HEK293 (cell line): Measurements from ENCODE around the gene RNF111.

Source experiments
- CTCF ChIA-PET: fragments of 350-600 bp; formaldehyde crosslinking; extraction: SDS; loops from one replicate; lab custom pipeline; 2021; ENCODE audit warnings: antibody characterized with exemption; lab: Yijun Ruan, JAX
- POLR2A ChIA-PET: fragments of 300-600 bp; formaldehyde crosslinking; extraction: SDS; loops from one replicate; lab custom pipeline; 2020; ENCODE audit warnings: antibody characterized with exemption, inconsistent platforms; lab: Yijun Ruan, JAX
- H3K27ac ChIP-seq: fragments of 200-500 bp; sonication (Bioruptor generic); 2 replicates; pipeline ENCODE4 v1.5.1; 2014; ENCODE audit warnings: low read depth, low read length, control low read depth, inconsistent platforms; ENCODE audit errors: extremely low read depth
- H3K36me3 ChIP-seq, 2 experiments: fragments of 200-500 bp in 1 of 2; sonication (Bioruptor generic) in 1 of 2; 1 replicate in 1 of 2; 2 replicates in 1 of 2; pipeline ENCODE4 v1.5.1; 2014 to 2017; ENCODE audit warnings: inconsistent platforms in 2 of 2, low read length in 2 of 2; ENCODE audit not compliant: control insufficient read depth in 2 of 2, insufficient read depth in 1 of 2
- H3K4me1 ChIP-seq: fragments of 200-500 bp; sonication (Bioruptor generic); 2 replicates; pipeline ENCODE4 v1.5.1; 2014; ENCODE audit warnings: mild to moderate bottlenecking, low read length, inconsistent platforms; ENCODE audit not compliant: control insufficient read depth, insufficient read depth
- H3K4me3 ChIP-seq: 2 replicates; pipeline ENCODE4 v1.5.1; 2011; ENCODE audit warnings: low read depth, mild to moderate bottlenecking, control low read depth, low read length, moderate library complexity
- H3K9me3 ChIP-seq: fragments of 200-500 bp; sonication (Bioruptor generic); 2 replicates; pipeline ENCODE4 v1.5.1; 2014; ENCODE audit warnings: low read depth, low read length, inconsistent platforms; ENCODE audit not compliant: control insufficient read depth, insufficient read depth
- ATF2 ChIP-seq: fragments of 450-650 bp; formaldehyde crosslinking; IDR thresholded peaks from 2 replicates; pipeline ENCODE4 v1.5.1; 2016; ENCODE audit warnings: missing biosample characterization, missing genetic modification characterization, low read depth
- ELK4 ChIP-seq: IDR thresholded peaks from 2 replicates; pipeline ENCODE4 v1.6.1; 2011; ENCODE audit warnings: mild to moderate bottlenecking, low read depth, low read length, borderline replicate concordance
- GFI1B ChIP-seq: fragments of 450-650 bp; formaldehyde crosslinking; IDR thresholded peaks from 2 replicates; pipeline ENCODE4 v1.5.1; 2016; ENCODE audit warnings: missing biosample characterization, missing genetic modification characterization
- GLIS2 ChIP-seq: fragments of 450-650 bp; formaldehyde crosslinking; IDR thresholded peaks from 2 replicates; pipeline ENCODE4 v1.5.1; 2016; ENCODE audit warnings: missing biosample characterization, missing genetic modification characterization
- KLF1 ChIP-seq: fragments of 450-650 bp; formaldehyde crosslinking; IDR thresholded peaks from 2 replicates; pipeline ENCODE4 v1.5.1; 2016; ENCODE audit warnings: missing biosample characterization, missing genetic modification characterization
- KLF9 ChIP-seq: fragments of 450-650 bp; formaldehyde crosslinking; IDR thresholded peaks from 2 replicates; pipeline ENCODE4 v1.5.1; 2016; ENCODE audit warnings: missing biosample characterization, missing genetic modification characterization, low read depth
- OVOL3 ChIP-seq: fragments of 450-650 bp; formaldehyde crosslinking; IDR thresholded peaks from 2 replicates; pipeline ENCODE4 v1.5.1; 2016; ENCODE audit warnings: missing biosample characterization, missing genetic modification characterization
- REPIN1 ChIP-seq: fragments of 450-650 bp; formaldehyde crosslinking; IDR thresholded peaks from 2 replicates; pipeline ENCODE4 v1.5.1; 2017; ENCODE audit warnings: missing biosample characterization, missing genetic modification characterization, low read depth
- TCF7L2 ChIP-seq: IDR thresholded peaks from 2 replicates; pipeline ENCODE4 v1.6.1; 2011; ENCODE audit warnings: low read depth, mild to moderate bottlenecking, inconsistent platforms, low read length, moderate library complexity, borderline replicate concordance
- YY1 ChIP-seq: fragments of 450-650 bp; formaldehyde crosslinking; IDR thresholded peaks from 2 replicates; pipeline ENCODE4 v1.5.1; 2018; ENCODE audit warnings: missing biosample characterization, missing genetic modification characterization
- YY2 ChIP-seq: fragments of 450-650 bp; formaldehyde crosslinking; IDR thresholded peaks from 2 replicates; pipeline ENCODE4 v1.5.1; 2016; ENCODE audit warnings: missing biosample characterization, missing genetic modification characterization
- ZEB2 ChIP-seq: fragments of 450-650 bp; formaldehyde crosslinking; IDR thresholded peaks from 2 replicates; pipeline ENCODE4 v1.5.1; 2016; ENCODE audit warnings: missing biosample characterization, missing genetic modification characterization
- ZFP69B ChIP-seq: fragments of 450-650 bp; formaldehyde crosslinking; IDR thresholded peaks from 2 replicates; pipeline ENCODE4 v1.5.1; 2016; ENCODE audit warnings: missing biosample characterization, missing genetic modification characterization
- ZNF121 ChIP-seq: fragments of 450-650 bp; formaldehyde crosslinking; IDR thresholded peaks from 2 replicates; pipeline ENCODE4 v1.5.1; 2016; ENCODE audit warnings: missing biosample characterization, missing genetic modification characterization
- ZNF138 ChIP-seq: fragments of 450-650 bp; formaldehyde crosslinking; IDR thresholded peaks from 2 replicates; pipeline ENCODE4 v1.5.1; 2016; ENCODE audit warnings: missing biosample characterization, missing genetic modification characterization, borderline replicate concordance
- ZNF155 ChIP-seq: fragments of 450-650 bp; formaldehyde crosslinking; IDR thresholded peaks from 2 replicates; pipeline ENCODE4 v1.5.1; 2016; ENCODE audit warnings: missing biosample characterization, missing genetic modification characterization
- ZNF175 ChIP-seq: fragments of 450-650 bp; formaldehyde crosslinking; IDR thresholded peaks from 2 replicates; pipeline ENCODE4 v1.5.1; 2016; ENCODE audit warnings: missing biosample characterization, missing genetic modification characterization
- ZNF19 ChIP-seq: fragments of 450-650 bp; formaldehyde crosslinking; IDR thresholded peaks from 2 replicates; pipeline ENCODE4; 2016; ENCODE audit warnings: missing biosample characterization, missing genetic modification characterization, low read depth
- ZNF311 ChIP-seq: fragments of 450-650 bp; formaldehyde crosslinking; IDR thresholded peaks from 2 replicates; pipeline ENCODE4 v1.5.1; 2017; ENCODE audit warnings: missing biosample characterization, missing genetic modification characterization, borderline replicate concordance
- ZNF341 ChIP-seq: fragments of 450-650 bp; formaldehyde crosslinking; IDR thresholded peaks from 2 replicates; pipeline ENCODE4; 2016; ENCODE audit warnings: low read depth, missing biosample characterization, missing genetic modification characterization
- ZNF366 ChIP-seq: fragments of 450-650 bp; formaldehyde crosslinking; conservative IDR thresholded peaks from 2 replicates; pipeline ENCODE4 v1.5.1; 2016; ENCODE audit warnings: missing biosample characterization, missing genetic modification characterization
- ZNF404 ChIP-seq: fragments of 450-650 bp; formaldehyde crosslinking; IDR thresholded peaks from 2 replicates; pipeline ENCODE4 v1.5.1; 2017; ENCODE audit warnings: missing biosample characterization, missing genetic modification characterization
- ZNF501 ChIP-seq: fragments of 450-650 bp; formaldehyde crosslinking; IDR thresholded peaks from 2 replicates; pipeline ENCODE4 v1.5.1; 2016; ENCODE audit warnings: missing biosample characterization, missing genetic modification characterization
- ZNF513 ChIP-seq: fragments of 450-650 bp; IDR thresholded peaks from 2 replicates; pipeline ENCODE4 v1.5.1; 2018; ENCODE audit warnings: missing biosample characterization, missing genetic modification characterization
- ZNF561 ChIP-seq: fragments of 450-650 bp; IDR thresholded peaks from 2 replicates; pipeline ENCODE4 v1.5.1; 2018; ENCODE audit warnings: missing biosample characterization, missing genetic modification characterization, borderline replicate concordance
- ZNF571 ChIP-seq: fragments of 450-650 bp; formaldehyde crosslinking; IDR thresholded peaks from 2 replicates; pipeline ENCODE4 v1.5.0; 2017; ENCODE audit warnings: missing biosample characterization, missing genetic modification characterization
- ZNF585B ChIP-seq: fragments of 450-650 bp; formaldehyde crosslinking; IDR thresholded peaks from 2 replicates; pipeline ENCODE4 v1.5.1; 2016; ENCODE audit warnings: missing biosample characterization, missing genetic modification characterization
- ZNF658 ChIP-seq: fragments of 450-650 bp; formaldehyde crosslinking; IDR thresholded peaks from 2 replicates; pipeline ENCODE4; 2016; ENCODE audit warnings: missing biosample characterization, missing genetic modification characterization
- ZSCAN18 ChIP-seq: fragments of 450-650 bp; formaldehyde crosslinking; IDR thresholded peaks from 2 replicates; pipeline ENCODE4 v1.5.1; 2016; ENCODE audit warnings: missing biosample characterization, missing genetic modification characterization
- ZSCAN30 ChIP-seq: fragments of 450-650 bp; IDR thresholded peaks from 2 replicates; pipeline ENCODE4 v1.5.1; 2018; ENCODE audit warnings: missing biosample characterization, mild to moderate bottlenecking, missing genetic modification characterization, moderate library complexity

RNF111 gene

GRCh38 chr15:58987036-58987435 is 427 bp upstream of the RNF111 start:
- TF ChIP-seq ZNF366 (tag by site-specific recombination) (peak; percentile 21; the same call in 1 of the 2 replicates), ZNF571 (tag by site-specific recombination) (no peak)
- TF ChIP-seq, all 188 proteins: peak for 1
- Histone ChIP-seq H3K36me3 (peaks cover 6 to 8% of the 10 kb centered on the region in 2 experiments; a peak in 2 of 3 replicates), H3K9me3 (no peaks in the 10 kb centered on the region), H3K4me3 (peak overlapping the region; percentile 88), H3K4me1 (no peaks in the 10 kb centered on the region), H3K27ac (no peak overlapping the region)
- POLR2A ChIA-PET = interaction anchor here (1.0 kb wide), 1 partner anchor 15 kb away, joined by 3 read pairs; no protein-coding TSS in a partner anchor
- CTCF ChIA-PET = interaction anchor here (0.6 kb wide), 1 partner anchor 445 kb away, joined by 9 read pairs; no protein-coding TSS in a partner anchor

GRCh38 chr15:58988006-58988785 is 733 bp downstream of the RNF111 start:
- peak overlapping the region; percentile 89 for H3K27ac ChIP-seq
- CTCF ChIA-PET = interaction anchor here (1.4 kb wide), 1 partner anchor 30 kb away, joined by 3 read pairs; no protein-coding TSS in a partner anchor
- TF ChIP-seq ZNF404 (tag by site-specific recombination) (no peak), REPIN1 (no peak), ZNF155 (no peak), YY1 (tag by site-specific recombination) (no peak), GFI1B (tag by site-specific recombination) (no peak), ATF2 (tag by site-specific recombination) (no peak), ZNF19 (no peak), ZNF311 (tag by site-specific recombination) (no peak), ZNF121 (no peak), ZNF513 (tag by site-specific recombination) (no peak), ZNF585B (tag by site-specific recombination) (no peak), ZNF658 (tag by site-specific recombination) (no peak), ZSCAN30 (tag by site-specific recombination) (no peak), KLF1 (tag by site-specific recombination) (no peak), ZSCAN18 (no peak), ZNF561 (tag by site-specific recombination) (no peak), GLIS2 (tag by site-specific recombination) (peak; percentile 64), YY2 (tag by site-specific recombination) (no peak), ZNF138 (tag by site-specific recombination) (no peak), TCF7L2 (no peak), ELK4 (no peak), OVOL3 (tag by site-specific recombination) (no peak), ZFP69B (no peak), ZNF501 (0 out of 2 replicates have a peak, but pooled peaks have one; percentile 41), ZEB2 (0 out of 2 replicates have a peak, but pooled peaks have one; percentile 9), KLF9 (tag by site-specific recombination) (peak; percentile 43; the same call in 1 of the 2 replicates), ZNF341 (tag by site-specific recombination) (peak; percentile 76), ZNF175 (tag by site-specific recombination) (no peak)

More at GRCh38 chr15:58988006-58988785, 733 bp downstream of the RNF111 start:
- no peaks in the 10 kb centered on the region for H3K4me1 ChIP-seq
- H3K9me3 ChIP-seq = no peaks in the 10 kb centered on the region
- peak overlapping the region; percentile 88 for H3K4me3 ChIP-seq
- POLR2A ChIA-PET = interaction anchor here (1.0 kb wide), 1 partner anchor 14 kb away, joined by 3 read pairs; no protein-coding TSS in a partner anchor
- peaks cover 8 to 10% of the 10 kb centered on the region in 2 experiments; a peak in 2 of 3 replicates for H3K36me3 ChIP-seq
